GM08714 (cell line): ENCODE results near the gene OST4.

Experiments
- H3K4me3 ChIP-seq: fragments of 200-500 bp; sonication (Bioruptor generic); 2 replicates; pipeline ENCODE4 v1.5.1; 2014; ENCODE audit warnings: mild to moderate bottlenecking, low read length, inconsistent platforms
- ZNF274 ChIP-seq: IDR thresholded peaks from 2 replicates; pipeline ENCODE4 v1.6.1; 2012; ENCODE audit warnings: mild to moderate bottlenecking, low read depth, low read length

OST4 gene

GRCh38 chr2:27096748-27097297 is 25.4 kb upstream of the OST4 start:
- no peak overlapping the region for H3K4me3 ChIP-seq
- TF ChIP-seq ZNF274, result no peak

- no peak for TF ChIP-seq ZNF274
Measured at GRCh38 chr2:27095745-27096651, 24.5 kb upstream of the OST4 start.

GRCh38 chr2:27095427-27095744 is 23.9 kb upstream of the OST4 start:
- TF ChIP-seq ZNF274, result no peak
- no peak overlapping the region for H3K4me3 ChIP-seq

More at GRCh38 chr2:27095745-27096651, 24.5 kb upstream of the OST4 start:
- H3K4me3 ChIP-seq, result no peak overlapping the region

- TF ChIP-seq ZNF274, result no peak
- H3K4me3 ChIP-seq, result no peak overlapping the region
Measured at GRCh38 chr2:27094353-27094984, 23.0 kb upstream of the OST4 start.

GRCh38 chr2:27093430-27094352 is 22.2 kb upstream of the OST4 start:
- no peak for TF ChIP-seq ZNF274
- no peak overlapping the region for H3K4me3 ChIP-seq

- no peak for TF ChIP-seq ZNF274
- H3K4me3 ChIP-seq, result no peak overlapping the region
Measured at GRCh38 chr2:27092696-27093429, 21.4 kb upstream of the OST4 start.

GRCh38 chr2:27091746-27092695 is 20.6 kb upstream of the OST4 start:
- no peak for TF ChIP-seq ZNF274
- H3K4me3 ChIP-seq, result no peak overlapping the region

- no peak overlapping the region for H3K4me3 ChIP-seq
- no peak for TF ChIP-seq ZNF274
Measured at GRCh38 chr2:27089111-27089954, 17.9 kb upstream of the OST4 start.

- H3K4me3 ChIP-seq, result no peak overlapping the region
- TF ChIP-seq ZNF274, result no peak
Measured at GRCh38 chr2:27088634-27089033, 17.2 kb upstream of the OST4 start.

GRCh38 chr2:27087823-27088410 is 16.5 kb upstream of the OST4 start:
- no peak overlapping the region for H3K4me3 ChIP-seq
- no peak for TF ChIP-seq ZNF274
